Globus pallidus (tissue), 1 donor: ENCODE results near the gene AUTS2.

Experiments
- DNase-seq: peaks from one replicate; pipeline ENCODE4 v3.0.0-alpha.2; 2015; ENCODE audit warnings: low spot score

Gene AUTS2

DNA sequence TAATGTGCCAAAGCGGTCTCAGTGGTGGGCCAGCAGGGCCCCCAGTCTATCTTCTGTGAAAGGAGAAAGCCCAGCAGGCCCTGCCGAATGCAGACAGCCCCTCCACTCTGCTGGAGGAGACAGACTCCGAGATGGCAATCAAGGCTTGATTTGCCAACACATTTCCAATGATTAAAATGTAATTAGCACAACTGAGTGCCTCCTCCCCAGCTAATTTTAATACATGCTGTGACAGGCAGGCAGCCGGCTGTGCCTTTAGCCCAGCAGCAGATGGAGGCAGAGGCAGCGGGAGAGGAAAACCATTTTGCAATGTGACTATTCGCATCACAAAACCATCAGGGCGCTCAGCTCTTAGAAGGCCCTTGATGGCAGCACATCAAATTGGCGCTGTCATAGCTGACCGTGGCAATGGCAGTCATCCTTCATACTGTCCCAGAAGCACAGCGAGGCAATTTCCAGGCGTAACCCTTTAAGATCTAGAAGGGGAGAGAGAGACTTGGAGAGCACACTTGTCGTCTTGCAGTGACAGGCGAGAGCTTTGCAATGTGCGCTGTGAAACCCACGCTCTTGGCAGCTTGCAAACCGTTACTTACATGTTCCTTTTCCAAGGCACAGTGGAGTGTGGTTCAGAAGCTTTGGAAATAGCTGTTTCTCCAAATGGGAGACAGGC lies 818.8 kb downstream of the AUTS2 start:
- peak; percentile 30 for DNase-seq

DNA sequence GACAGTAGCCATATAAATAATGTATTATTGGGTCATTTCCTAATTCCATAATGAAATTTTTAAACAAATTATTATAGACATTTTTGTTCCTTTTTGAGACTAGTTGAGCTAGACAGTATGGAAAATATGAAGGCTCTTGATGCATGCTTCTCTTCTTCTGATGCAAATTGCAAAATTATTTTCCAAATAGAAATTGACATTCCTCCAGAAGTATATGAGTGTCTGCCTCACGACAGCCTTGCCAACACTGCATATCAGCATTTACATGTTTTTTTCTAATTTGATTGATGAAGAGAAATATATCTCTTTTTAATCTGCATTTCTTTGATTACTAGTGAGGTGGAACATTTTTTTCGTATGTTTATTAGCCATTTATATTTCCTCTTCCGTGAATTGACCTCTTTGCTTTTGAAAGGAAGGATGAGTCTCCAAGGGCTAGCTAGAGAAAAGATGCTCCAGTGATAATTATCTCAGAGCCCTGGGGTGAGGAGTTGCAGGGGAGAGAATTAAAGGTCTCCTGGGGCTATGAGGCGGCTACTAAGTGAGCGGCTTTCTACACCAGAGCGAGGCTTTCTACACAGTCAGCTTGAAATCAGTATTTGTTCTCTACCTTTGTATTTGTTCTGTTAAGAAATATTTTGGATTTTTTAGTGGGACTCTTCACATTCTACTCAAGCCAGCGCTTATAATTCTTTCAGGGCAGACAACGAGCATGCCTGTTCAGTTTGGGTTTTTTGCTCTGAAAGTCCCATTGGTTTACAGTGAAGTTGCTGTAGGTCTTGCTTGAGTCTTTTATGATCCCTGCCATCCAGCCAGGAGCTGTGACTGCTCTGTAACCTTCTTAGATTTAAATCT lies 821.5 kb downstream of the AUTS2 start:
- no peak for DNase-seq

DNA sequence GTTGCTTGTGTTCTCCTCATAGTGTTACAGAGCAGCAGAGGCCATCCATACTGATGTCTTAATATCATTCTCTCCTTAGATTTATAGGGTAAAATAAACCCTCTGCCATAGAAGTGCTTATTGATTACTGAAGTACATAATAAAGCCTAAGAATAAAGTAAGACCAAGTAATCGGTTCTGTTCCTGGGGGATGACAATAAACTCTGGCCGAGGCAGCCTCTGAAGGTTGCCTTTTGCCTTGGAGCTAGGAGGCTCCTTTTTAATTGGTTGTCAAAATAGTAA lies 822.0 kb downstream of the AUTS2 start:
- no peak for DNase-seq

DNA sequence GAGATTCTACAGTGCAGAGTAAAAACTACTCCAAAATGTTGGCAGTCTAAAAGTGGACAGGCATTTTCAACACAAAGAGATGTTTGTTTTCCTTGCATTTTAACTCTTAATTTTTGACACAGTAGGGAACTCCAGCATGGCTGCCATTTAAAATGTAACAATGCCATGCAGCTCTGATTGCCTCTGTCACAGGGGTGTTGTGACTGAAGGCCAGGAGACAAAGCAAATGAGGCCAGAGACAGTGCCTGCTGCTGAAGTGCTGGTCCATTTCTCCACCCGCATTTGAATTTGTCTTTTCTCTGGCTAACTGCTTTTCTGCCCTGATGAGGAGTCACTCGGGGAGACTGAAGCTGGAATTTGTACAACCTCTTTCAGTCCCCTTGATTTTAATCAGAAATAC lies 823.0 kb downstream of the AUTS2 start:
- DNase-seq = peak; percentile 3

DNA sequence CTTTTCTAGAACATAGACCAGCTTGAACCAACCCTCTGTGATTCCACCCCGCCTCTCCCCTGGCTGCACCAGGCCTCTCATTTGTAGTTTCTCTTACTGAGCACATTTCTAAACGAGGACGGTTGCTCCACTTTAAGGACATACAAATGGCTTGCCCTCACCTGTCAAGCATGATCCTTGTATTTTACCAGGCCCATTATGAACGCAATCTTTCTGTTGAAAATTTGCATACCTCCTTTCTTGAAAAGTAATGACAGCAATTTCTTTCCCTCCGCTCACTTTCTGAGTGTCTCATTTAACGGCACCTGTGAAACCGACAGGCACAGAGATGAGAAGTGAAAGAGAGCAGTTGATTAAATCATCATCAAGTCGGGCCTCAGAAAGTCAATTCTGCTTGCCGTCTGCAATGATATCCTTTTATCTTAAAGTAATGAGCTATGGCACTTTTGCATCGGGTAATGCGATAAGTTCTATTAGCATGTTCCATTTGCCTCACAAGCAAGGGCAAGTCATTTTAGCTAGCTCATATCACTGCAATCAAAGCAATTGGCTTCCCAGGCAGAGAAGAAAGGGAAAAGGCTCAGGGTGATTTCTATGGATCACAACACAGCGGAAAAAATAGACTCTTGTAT lies 828.1 kb downstream of the AUTS2 start:
- DNase-seq = no peak

DNA sequence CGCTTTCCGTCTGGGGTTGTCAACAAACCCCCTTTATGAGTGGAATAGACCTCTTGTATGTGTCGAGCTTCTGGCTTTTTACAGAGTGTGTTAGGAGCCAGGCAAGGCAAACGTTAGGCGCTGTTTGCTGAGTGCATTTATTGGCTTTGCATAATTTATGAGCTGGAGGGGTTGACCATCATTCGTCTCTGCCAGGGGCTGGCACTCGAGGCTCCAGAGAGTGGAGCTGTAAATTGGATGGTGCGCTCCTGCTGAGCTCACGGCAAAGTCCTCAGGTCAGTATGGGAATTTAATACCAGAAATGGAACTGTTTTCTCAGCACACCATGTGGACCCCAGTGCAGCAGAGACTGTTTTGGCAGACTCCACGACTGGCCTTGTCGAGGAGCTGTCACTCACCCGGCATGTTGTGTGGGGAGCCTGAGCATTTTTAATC lies 834.3 kb downstream of the AUTS2 start:
- DNase-seq = peak; percentile 20

DNA sequence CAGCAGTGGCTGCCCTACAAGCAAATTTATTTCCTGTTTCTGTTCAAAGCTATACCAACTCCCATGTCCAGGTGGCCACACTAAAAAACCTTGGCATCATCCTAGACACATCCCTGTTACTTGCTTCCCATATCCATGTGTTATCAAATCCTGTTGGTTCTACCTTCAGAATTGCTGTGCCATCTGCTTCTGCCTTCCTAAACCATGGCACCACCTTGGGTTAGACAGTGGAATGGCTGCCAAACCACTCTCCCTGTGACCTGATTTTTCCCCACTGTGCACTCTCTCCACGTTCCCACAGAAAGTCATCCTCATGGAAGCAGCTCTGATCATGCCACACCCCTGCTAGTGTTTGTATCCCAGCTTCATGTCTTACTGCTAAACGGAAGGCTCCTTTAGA lies 836.1 kb downstream of the AUTS2 start:
- DNase-seq = no peak

DNA sequence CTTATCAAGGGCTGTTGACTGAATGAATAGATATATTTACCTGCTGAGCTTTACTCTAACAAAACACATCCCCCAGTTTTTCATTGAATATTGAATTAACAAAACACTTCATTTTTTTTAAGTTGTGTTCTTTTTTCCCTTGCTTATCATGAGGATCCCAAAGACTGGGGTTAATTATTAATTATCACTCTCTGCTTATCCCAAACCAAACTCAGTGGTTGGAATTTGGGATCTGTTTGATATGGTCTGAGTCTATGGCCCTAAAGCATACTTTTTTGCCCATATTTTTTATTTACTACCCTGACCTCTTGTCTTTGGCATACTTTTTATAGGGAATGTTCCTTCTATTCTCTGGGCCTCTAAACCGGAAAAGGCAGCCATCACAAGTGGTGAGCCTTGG lies 836.5 kb downstream of the AUTS2 start:
- DNase-seq = no peak

DNA sequence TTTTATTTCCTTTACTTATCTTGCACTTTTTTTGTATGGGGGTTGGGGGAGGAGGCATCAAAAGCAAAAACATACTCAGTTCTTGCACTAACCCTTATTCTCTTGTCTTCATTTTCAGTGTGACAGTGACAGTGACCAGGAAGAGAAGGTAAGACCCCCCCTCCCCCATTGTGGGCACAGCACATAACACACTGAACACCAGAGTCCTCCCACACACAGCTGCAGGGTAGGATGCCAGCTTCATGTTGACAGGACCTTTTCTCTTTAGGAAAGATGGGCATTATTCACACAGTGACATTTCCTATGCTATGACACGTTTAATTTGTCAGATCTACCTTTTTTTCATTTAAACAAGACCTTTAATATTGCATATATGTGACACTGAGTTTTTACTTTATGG lies 837.4 kb downstream of the AUTS2 start:
- no peak for DNase-seq

DNA sequence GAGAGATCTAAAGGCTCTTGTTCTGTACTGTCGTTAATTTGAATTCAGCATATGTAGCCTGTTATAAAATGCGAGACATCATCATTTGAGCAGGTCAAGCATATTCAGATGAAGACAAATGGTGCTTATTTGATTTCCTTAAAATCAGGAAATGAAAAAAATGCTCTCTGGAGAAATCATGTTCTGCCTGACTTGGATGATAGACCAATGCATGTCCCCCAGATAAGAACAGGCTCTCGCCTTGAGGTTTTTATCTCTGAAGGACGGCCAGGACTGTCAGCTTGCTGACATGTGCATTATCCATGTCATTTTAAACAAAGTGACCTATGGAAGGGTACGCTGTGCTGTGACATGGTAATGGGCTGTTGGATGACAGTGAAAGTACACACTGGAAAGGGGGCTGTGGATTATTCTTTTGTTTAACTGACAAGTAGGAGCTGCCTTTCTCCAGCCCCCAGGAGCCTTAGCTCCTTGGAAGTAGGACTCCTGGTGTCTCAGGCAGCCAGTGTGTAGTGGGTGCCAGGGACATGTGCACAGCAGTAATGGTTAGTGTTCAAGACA lies 838.6 kb downstream of the AUTS2 start:
- no peak for DNase-seq

DNA sequence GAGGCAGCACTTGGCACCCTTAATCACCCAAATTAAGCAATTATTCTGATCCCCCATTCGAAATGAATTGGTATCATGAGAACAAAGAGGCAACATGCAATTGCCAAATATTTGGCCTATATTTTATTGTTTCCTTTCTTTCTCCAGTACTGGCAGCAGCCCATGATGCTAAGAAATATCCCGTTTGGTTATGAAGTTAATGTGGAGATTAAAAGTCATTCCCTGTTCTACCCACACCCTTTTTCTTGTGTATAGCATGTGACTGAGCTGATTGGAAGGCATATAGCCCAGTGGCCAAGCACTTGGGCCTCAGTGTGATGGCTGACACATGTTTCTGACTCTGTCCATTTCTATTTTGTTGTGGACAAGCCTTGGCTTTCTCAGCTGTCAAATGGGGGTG lies 841.4 kb downstream of the AUTS2 start:
- no peak for DNase-seq

DNA sequence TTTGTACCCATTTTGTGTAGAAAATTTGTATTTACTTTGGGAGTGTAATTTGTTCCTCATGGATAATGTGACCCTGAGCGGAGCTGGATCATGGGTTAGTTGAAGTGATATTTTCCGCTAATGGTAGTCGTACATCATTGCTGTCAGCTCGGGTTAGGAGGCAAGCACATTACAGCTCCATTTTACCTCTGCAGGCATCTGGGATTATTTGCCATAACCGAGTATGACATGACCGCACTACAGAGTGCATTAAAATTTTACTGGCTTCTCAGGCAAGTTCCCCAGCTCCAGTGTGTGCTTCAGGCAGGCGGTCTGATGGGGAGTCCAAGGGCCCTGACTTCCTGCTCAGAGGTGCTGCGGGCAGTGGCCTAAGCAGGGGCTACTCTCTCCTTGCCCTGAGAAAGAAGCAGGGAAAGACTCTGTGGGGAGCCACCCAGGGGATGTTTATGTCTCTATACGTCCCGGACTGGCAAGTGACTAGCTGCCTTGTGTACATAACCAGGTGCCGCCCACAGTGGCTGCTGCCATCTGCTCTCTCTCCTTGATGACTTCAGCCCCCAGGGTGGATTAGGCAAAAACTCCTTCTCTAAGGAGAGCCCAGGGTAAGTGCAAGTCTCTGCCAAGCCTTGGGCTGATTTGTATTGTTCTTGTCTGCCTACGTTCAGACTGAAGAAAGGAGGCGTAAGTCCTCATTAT lies 848.3 kb downstream of the AUTS2 start:
- no peak for DNase-seq

DNA sequence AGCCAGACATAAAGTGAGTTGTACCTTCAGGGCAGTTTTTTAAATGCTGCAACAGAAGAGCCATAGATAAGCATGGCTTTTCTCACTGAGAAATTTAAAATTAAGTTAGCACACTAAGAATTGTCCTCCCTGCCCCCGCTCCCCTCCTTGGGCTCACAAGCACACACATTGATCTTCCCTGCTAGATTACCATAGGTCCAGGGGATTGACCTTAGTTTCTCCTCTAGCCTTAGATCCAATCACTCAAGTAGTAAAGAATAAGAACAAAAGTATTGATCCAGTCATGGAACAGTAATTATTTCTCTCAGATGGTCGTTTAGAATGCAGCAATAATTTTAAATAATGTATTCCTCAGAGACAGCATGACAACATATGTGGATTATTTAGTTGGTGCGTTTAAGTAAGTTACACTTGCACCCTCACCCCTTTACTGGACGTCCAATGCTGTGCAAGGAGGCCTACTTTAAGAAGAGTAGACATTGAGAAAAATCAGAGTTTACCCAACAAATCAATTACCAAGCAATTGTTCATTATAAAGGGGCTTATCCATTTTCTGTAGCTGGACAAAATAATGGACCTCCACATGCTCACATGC lies 850.1 kb downstream of the AUTS2 start:
- no peak for DNase-seq

DNA sequence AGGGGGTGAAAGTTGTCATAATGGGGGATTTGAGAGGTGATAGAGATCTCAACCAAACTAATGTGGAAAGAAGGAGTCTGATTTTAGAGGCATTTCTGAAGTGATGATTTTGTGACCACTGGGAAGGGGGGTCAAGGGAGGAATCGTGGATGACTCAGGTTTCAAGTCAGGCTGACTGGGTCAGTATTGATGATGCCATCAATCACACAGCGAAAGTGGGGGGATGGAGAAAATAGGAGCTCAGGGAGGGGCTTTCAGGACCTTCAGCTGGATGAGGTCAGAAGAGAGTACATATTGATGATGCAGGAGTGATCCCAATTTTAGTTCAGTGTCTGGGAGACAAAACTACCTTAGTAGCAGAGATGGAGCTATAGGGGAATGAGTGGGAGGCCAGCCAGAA lies 852.5 kb downstream of the AUTS2 start:
- DNase-seq = no peak

DNA sequence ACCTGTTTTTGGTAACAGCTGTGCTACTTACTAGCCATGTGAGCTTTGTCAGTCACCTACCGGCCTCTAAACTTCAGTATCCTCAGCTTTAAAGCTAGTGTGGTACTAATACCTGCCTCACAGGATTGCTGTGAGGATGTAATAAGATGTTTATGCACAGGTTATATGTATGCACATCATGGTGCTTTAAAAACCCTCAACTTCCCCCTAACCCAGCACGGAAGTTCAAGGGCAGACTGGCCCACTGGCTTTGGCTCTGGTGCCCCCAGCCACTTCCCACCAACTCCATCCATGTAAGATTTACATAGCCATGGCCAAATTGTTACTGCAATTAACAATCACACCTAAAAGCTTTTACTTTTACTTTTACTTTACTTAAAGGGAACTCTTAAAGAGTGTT lies 857.6 kb downstream of the AUTS2 start:
- no peak for DNase-seq

DNA sequence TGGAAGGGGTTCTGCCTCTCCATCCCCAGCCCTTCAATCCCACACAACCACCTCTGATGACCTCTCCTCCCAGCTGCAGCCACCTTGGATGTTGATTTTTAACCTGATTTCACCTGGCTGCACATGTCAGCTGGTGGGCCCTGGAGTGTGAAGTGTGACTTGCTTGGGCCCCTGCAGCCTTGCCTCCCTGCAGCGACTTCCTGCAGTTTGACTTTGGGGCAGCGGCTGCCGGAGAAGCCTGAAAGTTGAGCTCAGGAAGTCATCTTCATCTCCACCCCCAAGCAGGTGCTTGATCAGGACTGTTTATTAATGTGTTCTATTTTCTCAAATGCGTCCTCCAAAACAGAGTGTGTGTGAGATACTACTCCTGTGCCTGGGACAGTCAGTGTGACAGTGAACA lies 858.4 kb downstream of the AUTS2 start:
- no peak for DNase-seq

DNA sequence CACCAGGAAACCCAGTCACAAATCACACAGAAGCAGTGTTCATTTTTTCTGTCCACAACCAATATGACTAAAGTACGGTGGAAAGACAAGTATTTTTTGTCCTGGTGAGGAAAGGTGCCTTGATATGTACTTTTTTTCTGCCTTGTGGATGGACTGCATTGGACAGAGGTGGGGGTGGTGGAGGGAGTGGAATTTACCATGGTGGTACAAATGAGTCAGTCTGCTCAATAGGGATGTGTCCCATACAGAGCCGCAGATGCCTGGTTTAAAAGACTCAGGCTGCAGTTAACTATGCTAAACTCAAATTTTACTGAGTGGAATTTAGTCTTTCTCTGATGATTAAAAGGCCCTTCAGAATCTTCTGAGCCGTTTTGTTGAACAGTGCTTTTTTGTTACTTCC lies 859.2 kb downstream of the AUTS2 start:
- no peak for DNase-seq

DNA sequence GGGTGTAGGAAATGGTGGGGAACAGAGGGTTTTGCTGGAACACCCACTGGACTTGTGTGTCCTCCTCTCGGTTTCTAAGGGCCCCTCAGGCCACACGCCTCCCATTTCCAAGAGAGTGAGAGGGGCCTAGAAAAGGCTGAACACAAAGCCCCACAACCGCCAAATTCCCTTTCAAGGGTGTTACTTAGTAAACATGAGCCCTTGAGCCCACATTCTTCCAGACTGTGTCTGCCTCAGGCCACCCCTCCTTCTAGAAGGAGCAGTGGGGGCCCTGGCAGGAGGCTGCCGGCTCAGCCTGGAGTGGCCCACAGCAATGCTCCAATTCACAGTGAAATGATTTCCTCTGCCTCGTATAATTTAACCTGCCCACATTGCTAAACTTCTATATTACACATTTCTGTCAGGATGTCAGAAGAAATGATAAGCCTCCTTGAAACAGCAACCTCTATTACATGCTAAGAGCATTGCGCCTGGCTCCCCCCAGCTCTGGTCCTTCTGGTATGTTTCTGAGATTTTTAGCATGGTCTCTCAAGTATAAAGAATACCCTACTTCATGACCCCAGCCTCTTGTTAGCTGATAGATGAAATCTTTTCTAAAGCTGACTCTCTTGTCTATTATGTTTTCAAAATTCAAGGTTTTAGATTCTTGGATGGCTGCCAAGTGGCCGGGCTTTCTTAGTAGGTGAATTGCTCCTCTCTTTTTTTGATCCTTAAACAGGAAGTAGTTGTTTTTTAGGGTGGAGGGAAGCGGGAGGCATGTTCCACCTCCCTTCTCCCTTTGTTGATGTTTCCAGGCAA lies 859.8 kb downstream of the AUTS2 start:
- no peak for DNase-seq

DNA sequence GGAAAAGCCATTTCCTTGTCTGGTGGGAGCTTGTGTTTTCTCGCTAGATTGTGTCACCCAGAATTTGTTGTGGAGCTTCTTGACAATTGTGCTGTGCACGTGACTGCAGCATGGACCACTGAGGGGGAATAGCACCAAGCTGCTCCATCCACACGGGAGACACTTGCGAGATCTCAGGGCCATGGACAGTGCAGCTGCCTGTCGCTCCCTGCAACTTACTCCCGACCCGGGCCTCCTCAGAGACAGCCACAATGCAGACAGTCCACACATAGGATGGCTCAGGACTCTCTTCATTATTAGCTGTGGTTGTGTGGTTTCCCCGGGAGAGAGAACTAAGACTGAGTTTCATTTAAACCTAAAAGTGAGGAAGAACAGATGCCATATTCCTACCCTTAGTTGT lies 860.5 kb downstream of the AUTS2 start:
- DNase-seq = no peak

DNA sequence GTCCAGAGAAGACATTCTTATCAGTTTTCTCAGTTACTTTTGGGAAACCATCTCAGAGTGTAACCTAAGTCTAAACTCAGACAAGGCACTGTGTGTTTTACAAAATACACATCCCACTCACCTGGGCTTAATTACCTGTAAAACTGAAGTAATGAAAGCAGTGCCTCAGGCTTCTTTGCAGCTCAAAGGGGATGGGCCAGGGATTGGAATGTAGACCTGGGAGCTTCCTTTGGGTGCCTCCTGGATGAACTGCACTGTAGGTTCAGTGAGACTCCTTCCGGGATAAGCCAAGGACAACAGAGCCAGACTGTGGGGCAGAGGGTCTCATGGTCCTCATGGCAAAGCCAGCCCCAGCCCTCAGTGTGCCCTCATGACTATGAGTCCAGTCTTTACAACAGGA lies 861.3 kb downstream of the AUTS2 start:
- DNase-seq = no peak

DNA sequence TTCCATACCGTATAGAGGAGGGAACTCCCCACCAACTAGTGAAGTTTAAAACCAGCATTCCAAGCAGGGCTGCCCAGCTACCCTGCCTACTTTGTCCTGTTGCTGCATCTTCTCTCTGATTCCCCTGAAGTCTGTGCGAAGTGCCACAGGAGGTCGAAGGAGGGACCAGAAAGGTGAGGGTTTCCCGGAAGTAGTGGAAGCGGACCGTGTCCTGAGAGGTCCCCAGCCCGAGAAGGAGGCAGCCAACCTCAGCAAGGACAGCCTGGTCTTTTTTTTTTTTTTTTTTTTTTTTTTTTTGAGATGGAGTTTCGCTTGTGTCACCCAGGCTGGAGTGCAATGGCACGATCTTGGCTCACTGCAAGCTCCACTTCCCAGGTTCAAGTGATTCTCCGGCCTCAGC lies 861.8 kb downstream of the AUTS2 start:
- DNase-seq = no peak
